Left cardiac atrium (tissue), 4 donors: Measurements from ENCODE around the gene CEACAM6. TPM values are rescaled to one million over a fixed set of nuclear protein-coding genes. Genes with fewer than 3 reads are reported as not detected.
"Not testable (repeated sequence)": the region's sequence is repeated elsewhere in the genome, so short reads cannot be mapped to it uniquely, and the experiment has no call there.

Source experiments
- ATAC-seq, 2 donors: fragments of 200-7000 bp; cut with Tn5 transposase; one replicate each; pipeline ENCODE4 v1.9.1; 2020; ENCODE audit warnings: mild to moderate bottlenecking in 2 of 2, moderate library complexity in 2 of 2
- DNase-seq: peaks from one replicate; pipeline ENCODE4 v3.0.0-alpha.2; 2020
- intact Hi-C, 2 donors: fragments of 100-400 bp; cut with DNase I; formaldehyde crosslinking; loops; one replicate each; pipeline versions ENCODE4 v1.14.1 to v1.15.1; 2022 to 2023
- total RNA-seq, 2 donors: library from RNA; stranded (reverse); fragmentation: NEBNext Ultra II Directional; extraction: Animal tissue kit (Norgen Biotek cat#: 25700); gene quantifications; one replicate each; pipeline ENCODE4 v1.2.1, GENCODE V29; 2021
- donor health status: DM: no; HTN: yes; CAD: no.
- donor health status: DM: no; HTN: yes; CAD: no; lungs with severe emphysema.
- donor health status: DM: yes; HTN: yes; CAD: no.
- donor health status: Dilated cardiomyopathy.

CEACAM6 gene
- total RNA-seq, 2 donors from 2014 or later = 0.08 TPM; not detected in 1

GRCh38 chr19:41788518-41788917 lies 33.2 kb downstream of the CEACAM6 start:
- ATAC-seq, intact Hi-C loops, DNase-seq: not testable (repeated sequence)

- ATAC-seq, intact Hi-C loops: not testable (repeated sequence)
Observed at GRCh38 chr19:41789053-41789452, 33.7 kb downstream of the CEACAM6 start.

GRCh38 chr19:41792513-41793413 lies 37.4 kb downstream of the CEACAM6 start:
- peak in 1 of 2 donors; percentile 31 for ATAC-seq
- DNase-seq = peak; percentile 48
- intact Hi-C loops = no loop called here

More at GRCh38 chr19:41789053-41789452, 33.7 kb downstream of the CEACAM6 start:
- not testable (repeated sequence) for DNase-seq

- DNase-seq (no peak), ATAC-seq (no peak)
- intact Hi-C loops = no loop called here
Observed at GRCh38 chr19:41793414-41793727, 38.0 kb downstream of the CEACAM6 start.

- peak; percentile 26 for DNase-seq
- ATAC-seq = peak in 1 of 2 donors; percentile 73
- intact Hi-C loops = no loop called here
Observed at GRCh38 chr19:41795031-41795461, 39.7 kb downstream of the CEACAM6 start.

- DNase-seq = no peak
- intact Hi-C loops = no loop called here
- ATAC-seq = peak in 1 of 2 donors; percentile 28
Observed at GRCh38 chr19:41796362-41796761, 41.0 kb downstream of the CEACAM6 start, which contains the start of gene CEACAM3. TSS of gene CEACAM3 (plus strand) at chr19:41796587. CDS start at chr19:41796678, 91 bp downstream.

GRCh38 chr19:41796901-41797300 lies 41.6 kb downstream of the CEACAM6 start:
- intact Hi-C loops = no loop called here
- no peak for ATAC-seq
- no peak for DNase-seq

- ATAC-seq (peak in 1 of 2 donors; percentile 79), DNase-seq (no peak)
- intact Hi-C loops = no loop called here
Observed at GRCh38 chr19:41799444-41800000, 44.2 kb downstream of the CEACAM6 start.

GRCh38 chr19:41801031-41801430 lies 45.7 kb downstream of the CEACAM6 start:
- ATAC-seq (no peak), DNase-seq (no peak)
- intact Hi-C loops = no loop called here

- ATAC-seq (peak; percentile 30 to 50), DNase-seq (no peak)
- intact Hi-C loops = no loop called here
Observed at GRCh38 chr19:41801792-41802211, 46.5 kb downstream of the CEACAM6 start.

- intact Hi-C loops = no loop called here
- DNase-seq = no peak
- ATAC-seq = no peak
Observed at GRCh38 chr19:41802770-41803169, 47.4 kb downstream of the CEACAM6 start.

- intact Hi-C loops = no loop called here
- ATAC-seq = no peak
- no peak for DNase-seq
Observed at GRCh38 chr19:41804336-41804735, 49.0 kb downstream of the CEACAM6 start.

- ATAC-seq (no peak), DNase-seq (no peak)
- intact Hi-C loops = no loop called here
Observed at GRCh38 chr19:41807176-41807575, 51.8 kb downstream of the CEACAM6 start.

- DNase-seq (peak; percentile 46), ATAC-seq (peak in 1 of 2 donors; percentile 68)
- intact Hi-C loops = no loop called here
Observed at GRCh38 chr19:41808663-41809566, 53.6 kb downstream of the CEACAM6 start.

- DNase-seq (no peak), ATAC-seq (no peak)
- intact Hi-C loops = no loop called here
Observed at GRCh38 chr19:41810301-41810700, 55.0 kb downstream of the CEACAM6 start.

- no peak for DNase-seq
- peak; percentile 64 to 65 for ATAC-seq
- intact Hi-C loops = no loop called here
Observed at GRCh38 chr19:41811036-41811435, 55.7 kb downstream of the CEACAM6 start.

- DNase-seq (no peak), ATAC-seq (no peak)
- intact Hi-C loops = no loop called here
Observed at GRCh38 chr19:41811981-41812380, 56.7 kb downstream of the CEACAM6 start.

- intact Hi-C loops = no loop called here
- no peak for DNase-seq
- no peak for ATAC-seq
Observed at GRCh38 chr19:41813911-41814310, 58.6 kb downstream of the CEACAM6 start.

- DNase-seq (no peak), ATAC-seq (no peak)
- intact Hi-C loops = no loop called here
Observed at GRCh38 chr19:41815301-41815700, 60.0 kb downstream of the CEACAM6 start.
